Measurements from ENCODE around the gene COA6.

COA6 gene

GRCh38 chr1:234400773-234401172 is 27.5 kb downstream of the COA6 start:
- no peak for TF ChIP-seq TAF1 (IDR thresholded peaks at IDR 0.05; ENCODE audit: low read depth)
- no peak for TF ChIP-seq CREB1 (IDR thresholded peaks at IDR 0.05; ENCODE audit: low read depth)
- TF ChIP-seq NFIC (IDR thresholded peaks at IDR 0.05): no peak
- no peak for TF ChIP-seq CEBPB (IDR thresholded peaks at IDR 0.05)
- TF ChIP-seq, protein P1, sequence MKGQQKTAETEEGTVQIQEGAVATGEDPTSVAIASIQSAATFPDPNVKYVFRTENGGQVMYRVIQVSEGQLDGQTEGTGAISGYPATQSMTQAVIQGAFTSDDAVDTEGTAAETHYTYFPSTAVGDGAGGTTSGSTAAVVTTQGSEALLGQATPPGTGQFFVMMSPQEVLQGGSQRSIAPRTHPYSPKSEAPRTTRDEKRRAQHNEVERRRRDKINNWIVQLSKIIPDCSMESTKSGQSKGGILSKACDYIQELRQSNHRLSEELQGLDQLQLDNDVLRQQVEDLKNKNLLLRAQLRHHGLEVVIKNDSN (IDR thresholded peaks at IDR 0.05): no peak
- no peak for TF ChIP-seq EP300 (IDR thresholded peaks at IDR 0.05; ENCODE audit: borderline replicate concordance)
- no peak for TF ChIP-seq FOXM1 (IDR thresholded peaks at IDR 0.05; ENCODE audit: borderline replicate concordance, low read depth)
- TF ChIP-seq ZBTB7A (IDR thresholded peaks at IDR 0.05; ENCODE audit: low read depth): no peak
- TF ChIP-seq, protein P2, sequence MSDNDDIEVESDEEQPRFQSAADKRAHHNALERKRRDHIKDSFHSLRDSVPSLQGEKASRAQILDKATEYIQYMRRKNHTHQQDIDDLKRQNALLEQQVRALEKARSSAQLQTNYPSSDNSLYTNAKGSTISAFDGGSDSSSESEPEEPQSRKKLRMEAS (IDR thresholded peaks at IDR 0.05): no peak
- TF ChIP-seq YY1 (IDR thresholded peaks at IDR 0.05; ENCODE audit: low read depth): no peak

- TF ChIP-seq, protein P2 (IDR thresholded peaks at IDR 0.05): no peak
- no peak for TF ChIP-seq TAF1 (IDR thresholded peaks at IDR 0.05; ENCODE audit: low read depth)
Measured at GRCh38 chr1:234401658-234402057, 28.4 kb downstream of the COA6 start.

- TF ChIP-seq EGR1 (IDR thresholded peaks at IDR 0.05) (no peak), RAD21 (IDR thresholded peaks at IDR 0.05; ENCODE audit: low read depth) (no peak), TAF1 (IDR thresholded peaks at IDR 0.05; ENCODE audit: low read depth) (no peak)
Measured at GRCh38 chr1:234402939-234403338, 29.7 kb downstream of the COA6 start.

DNA sequence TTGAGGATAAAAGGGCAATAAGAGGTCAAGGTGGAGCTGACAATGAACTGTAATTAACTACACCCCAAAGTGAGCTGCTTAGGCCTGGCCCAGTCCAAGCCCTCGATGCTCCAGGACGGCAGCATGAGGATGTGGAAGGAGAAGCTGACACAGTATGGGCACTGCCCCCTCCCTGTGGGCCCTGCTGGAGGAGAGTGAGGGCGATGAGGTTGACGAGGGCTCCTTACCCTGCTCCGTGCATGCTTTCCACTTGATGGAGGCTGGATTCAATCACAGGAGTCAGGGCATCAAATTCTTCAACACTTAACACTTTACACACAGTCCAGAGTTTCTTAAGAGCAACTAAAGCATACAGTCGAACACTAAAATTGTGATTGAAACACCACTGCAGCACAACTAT is 32.4 kb downstream of the COA6 start:
- TF ChIP-seq EGR1 (IDR thresholded peaks at IDR 0.05) (no peak), NFIC (IDR thresholded peaks at IDR 0.05) (no peak), TAF1 (IDR thresholded peaks at IDR 0.05; ENCODE audit: low read depth) (no peak), CEBPB (IDR thresholded peaks at IDR 0.05) (no peak), FOXM1 (IDR thresholded peaks at IDR 0.05; ENCODE audit: borderline replicate concordance, low read depth) (no peak), ZBTB7A (IDR thresholded peaks at IDR 0.05; ENCODE audit: low read depth) (no peak), YY1 (IDR thresholded peaks at IDR 0.05; ENCODE audit: low read depth) (no peak), EP300 (IDR thresholded peaks at IDR 0.05; ENCODE audit: borderline replicate concordance) (no peak), TCF12 (IDR thresholded peaks at IDR 0.05; ENCODE audit: low read depth) (no peak), TEAD4 (IDR thresholded peaks at IDR 0.05) (no peak), RAD21 (IDR thresholded peaks at IDR 0.05; ENCODE audit: low read depth) (no peak)
- TF ChIP-seq, protein P3, sequence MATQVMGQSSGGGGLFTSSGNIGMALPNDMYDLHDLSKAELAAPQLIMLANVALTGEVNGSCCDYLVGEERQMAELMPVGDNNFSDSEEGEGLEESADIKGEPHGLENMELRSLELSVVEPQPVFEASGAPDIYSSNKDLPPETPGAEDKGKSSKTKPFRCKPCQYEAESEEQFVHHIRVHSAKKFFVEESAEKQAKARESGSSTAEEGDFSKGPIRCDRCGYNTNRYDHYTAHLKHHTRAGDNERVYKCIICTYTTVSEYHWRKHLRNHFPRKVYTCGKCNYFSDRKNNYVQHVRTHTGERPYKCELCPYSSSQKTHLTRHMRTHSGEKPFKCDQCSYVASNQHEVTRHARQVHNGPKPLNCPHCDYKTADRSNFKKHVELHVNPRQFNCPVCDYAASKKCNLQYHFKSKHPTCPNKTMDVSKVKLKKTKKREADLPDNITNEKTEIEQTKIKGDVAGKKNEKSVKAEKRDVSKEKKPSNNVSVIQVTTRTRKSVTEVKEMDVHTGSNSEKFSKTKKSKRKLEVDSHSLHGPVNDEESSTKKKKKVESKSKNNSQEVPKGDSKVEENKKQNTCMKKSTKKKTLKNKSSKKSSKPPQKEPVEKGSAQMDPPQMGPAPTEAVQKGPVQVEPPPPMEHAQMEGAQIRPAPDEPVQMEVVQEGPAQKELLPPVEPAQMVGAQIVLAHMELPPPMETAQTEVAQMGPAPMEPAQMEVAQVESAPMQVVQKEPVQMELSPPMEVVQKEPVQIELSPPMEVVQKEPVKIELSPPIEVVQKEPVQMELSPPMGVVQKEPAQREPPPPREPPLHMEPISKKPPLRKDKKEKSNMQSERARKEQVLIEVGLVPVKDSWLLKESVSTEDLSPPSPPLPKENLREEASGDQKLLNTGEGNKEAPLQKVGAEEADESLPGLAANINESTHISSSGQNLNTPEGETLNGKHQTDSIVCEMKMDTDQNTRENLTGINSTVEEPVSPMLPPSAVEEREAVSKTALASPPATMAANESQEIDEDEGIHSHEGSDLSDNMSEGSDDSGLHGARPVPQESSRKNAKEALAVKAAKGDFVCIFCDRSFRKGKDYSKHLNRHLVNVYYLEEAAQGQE (IDR thresholded peaks at IDR 0.05; ENCODE audit: low read depth): no peak
- TF ChIP-seq, protein P1 (IDR thresholded peaks at IDR 0.05): no peak
- TF ChIP-seq, protein P2 (IDR thresholded peaks at IDR 0.05): no peak

- TF ChIP-seq CREB1 (IDR thresholded peaks at IDR 0.05; ENCODE audit: low read depth) (no peak), YY1 (IDR thresholded peaks at IDR 0.05; ENCODE audit: low read depth) (no peak), TEAD4 (IDR thresholded peaks at IDR 0.05) (no peak), TCF12 (IDR thresholded peaks at IDR 0.05; ENCODE audit: low read depth) (no peak), CEBPB (IDR thresholded peaks at IDR 0.05) (no peak), FOXM1 (IDR thresholded peaks at IDR 0.05; ENCODE audit: borderline replicate concordance, low read depth) (no peak), EGR1 (IDR thresholded peaks at IDR 0.05) (no peak), TAF1 (IDR thresholded peaks at IDR 0.05; ENCODE audit: low read depth) (no peak), RAD21 (IDR thresholded peaks at IDR 0.05; ENCODE audit: low read depth) (no peak), EP300 (IDR thresholded peaks at IDR 0.05; ENCODE audit: borderline replicate concordance) (no peak), ZBTB7A (IDR thresholded peaks at IDR 0.05; ENCODE audit: low read depth) (no peak), NFIC (IDR thresholded peaks at IDR 0.05) (no peak)
- TF ChIP-seq, protein P1 (IDR thresholded peaks at IDR 0.05): no peak
- TF ChIP-seq, protein P3 (IDR thresholded peaks at IDR 0.05; ENCODE audit: low read depth): no peak
- TF ChIP-seq, protein P2 (IDR thresholded peaks at IDR 0.05): no peak
Measured at GRCh38 chr1:234406871-234407270, 33.6 kb downstream of the COA6 start.
